Liver (tissue), 9 donors: ENCODE results near the gene TAS2R13. TPM values are rescaled to one million over a fixed set of nuclear protein-coding genes. Genes with fewer than 3 reads are reported as not detected.

ENCODE experiments used
- DNase-seq: peaks from one replicate; pipeline ENCODE4 v3.0.0-alpha.2; 2017; ENCODE audit warnings: low spot score
- H3K27ac ChIP-seq, 2 donors: one replicate each; pipeline ENCODE4 v1.7.0; 2013; ENCODE audit warnings: inconsistent platforms in 2 of 2, low read length in 2 of 2, control low read depth in 1 of 2, low read depth in 1 of 2, mild to moderate bottlenecking in 1 of 2
- H3K27me3 ChIP-seq, 4 donors: one replicate each; pipeline versions ENCODE4 v1.6.1 to v1.7.0; 2013; ENCODE audit warnings: low read length in 3 of 4, inconsistent platforms in 1 of 4, mild to moderate bottlenecking in 1 of 4, moderate library complexity in 1 of 4; ENCODE audit not compliant: control insufficient read depth in 4 of 4, insufficient read depth in 4 of 4
- H3K36me3 ChIP-seq, 4 donors: one replicate each; pipeline versions ENCODE4 v1.6.1 to v1.7.0; 2013; ENCODE audit warnings: low read length in 3 of 4, mild to moderate bottlenecking in 3 of 4, low read depth in 1 of 4, moderate library complexity in 1 of 4; ENCODE audit not compliant: control insufficient read depth in 4 of 4, insufficient read depth in 3 of 4
- H3K4me1 ChIP-seq, 4 donors: one replicate each; pipeline versions ENCODE4 v1.6.1 to v1.7.0; 2013; ENCODE audit warnings: low read length in 3 of 4, mild to moderate bottlenecking in 3 of 4, moderate library complexity in 1 of 4; ENCODE audit not compliant: control insufficient read depth in 4 of 4, insufficient read depth in 4 of 4
- H3K4me3 ChIP-seq, 3 donors: one replicate each; pipeline versions ENCODE4 v1.6.1 to v1.7.0; 2013; ENCODE audit warnings: low read length in 3 of 3, control low read depth in 1 of 3, low read depth in 1 of 3, mild to moderate bottlenecking in 1 of 3
- H3K9ac ChIP-seq, 2 donors: one replicate each; pipeline ENCODE4 v1.7.0; 2013; ENCODE audit warnings: low read length in 2 of 2, mild to moderate bottlenecking in 2 of 2, moderate library complexity in 2 of 2, control low read depth in 1 of 2, low read depth in 1 of 2
- H3K9me3 ChIP-seq, 4 donors: one replicate each; pipeline versions ENCODE4 v1.6.1 to v1.7.0; 2013; ENCODE audit warnings: low read length in 3 of 4; ENCODE audit not compliant: control insufficient read depth in 4 of 4
- ATF3 ChIP-seq: IDR thresholded peaks from 2 replicates; pipeline ENCODE4 v1.6.1; 2016; ENCODE audit warnings: antibody characterized with exemption
- CTCF ChIP-seq: fragments of 150-350 bp; IDR thresholded peaks from 2 replicates; pipeline ENCODE4 v1.5.1; 2017; ENCODE audit warnings: improper control_type of control experiment, low read depth, low read length; ENCODE audit not compliant: missing input control
- EGR1 ChIP-seq, 2 donors: IDR thresholded peaks; 2 replicates each; pipeline ENCODE4 v1.6.1; 2016 to 2018; ENCODE audit warnings: antibody characterized with exemption in 2 of 2, low read depth in 2 of 2
- FOXA1 ChIP-seq: IDR thresholded peaks from 2 replicates; pipeline ENCODE4 v1.6.1; 2016; ENCODE audit warnings: antibody characterized with exemption
- FOXA2 ChIP-seq: IDR thresholded peaks from 2 replicates; pipeline ENCODE4 v1.6.1; 2016; ENCODE audit warnings: antibody characterized with exemption
- GABPA ChIP-seq, 2 donors: IDR thresholded peaks in 1 of 2; conservative IDR thresholded peaks in 1 of 2; 2 replicates each; pipeline ENCODE4 v1.6.1; 2016; ENCODE audit warnings: antibody characterized with exemption in 2 of 2, mild to moderate bottlenecking in 1 of 2, moderate library complexity in 1 of 2
- HNF4A ChIP-seq, 2 donors: conservative IDR thresholded peaks; 2 replicates each; pipeline ENCODE4 v1.6.1; 2016; ENCODE audit warnings: antibody characterized with exemption in 2 of 2, mild to moderate bottlenecking in 2 of 2
- HNF4G ChIP-seq: IDR thresholded peaks from 2 replicates; pipeline ENCODE4 v1.6.1; 2016; ENCODE audit warnings: antibody characterized with exemption
- JUND ChIP-seq, 2 donors: IDR thresholded peaks; 2 replicates each; pipeline ENCODE4 v1.6.1; 2016; ENCODE audit warnings: antibody characterized with exemption in 2 of 2
- MAX ChIP-seq: IDR thresholded peaks from 2 replicates; pipeline ENCODE4 v1.6.1; 2016; ENCODE audit warnings: antibody characterized with exemption
- NR2F2 ChIP-seq: IDR thresholded peaks from 2 replicates; pipeline ENCODE4 v1.6.1; 2016; ENCODE audit warnings: antibody characterized with exemption
- RAD21 ChIP-seq, 2 donors: IDR thresholded peaks; 2 replicates each; pipeline ENCODE4 v1.6.1; 2016; ENCODE audit warnings: antibody characterized with exemption in 2 of 2, mild to moderate bottlenecking in 2 of 2
- REST ChIP-seq: IDR thresholded peaks from 2 replicates; pipeline ENCODE4 v1.6.1; 2016; ENCODE audit warnings: antibody characterized with exemption, mild to moderate bottlenecking
- RXRA ChIP-seq, 2 donors: IDR thresholded peaks; 2 replicates each; pipeline ENCODE4 v1.6.1; 2017 to 2018; ENCODE audit warnings: antibody characterized with exemption in 2 of 2, mild to moderate bottlenecking in 1 of 2
- SP1 ChIP-seq: IDR thresholded peaks from 2 replicates; pipeline ENCODE4 v1.6.1; 2018; ENCODE audit warnings: antibody characterized with exemption, mild to moderate bottlenecking
- TAF1 ChIP-seq: conservative IDR thresholded peaks from 2 replicates; pipeline ENCODE4 v1.6.1; 2016; ENCODE audit warnings: antibody characterized with exemption, mild to moderate bottlenecking
- YY1 ChIP-seq: IDR thresholded peaks from 2 replicates; pipeline ENCODE4 v1.6.1; 2016; ENCODE audit warnings: antibody characterized with exemption, mild to moderate bottlenecking
- ZBTB33 ChIP-seq: IDR thresholded peaks from 2 replicates; pipeline ENCODE4 v1.6.1; 2016; ENCODE audit warnings: antibody characterized with exemption
- polyA plus RNA-seq, 2 donors: library from polyadenylated mRNA; stranded (reverse) in 1 of 2; unstranded in 1 of 2; fragments of 200-250 nt in 1 of 2; fragments of >200 nt in 1 of 2; fragmentation: Nextera tagmentation in 1 of 2; extraction: Ambion mirVana in 1 of 2; gene quantifications; one replicate each; pipeline versions ENCODE4 v1.2.1 to v1.2.3, GENCODE V29; 2013 to 2015
- total RNA-seq, 2 donors: library from RNA; depleted of rRNA; stranded (reverse); fragments of >200 nt; gene quantifications; one replicate each; pipeline ENCODE4 v1.2.3, GENCODE V29; 2014
- donor health status: healthy.
- donor health status: healthy.
- donor health status: healthy.
- donor health status: healthy.
- donor health status: healthy.

TAS2R13 gene
- total and polyA plus RNA-seq, 4 donors = 0.10 to 6.2 (median 0.51) TPM; not detected in 1

GRCh38 chr12:10957741-10958140, 48.4 kb upstream of the TAS2R13 start (continued):
- TF ChIP-seq REST (no peak), RAD21 (IDR thresholded peaks at IDR 0.05) (no peak), EGR1 (IDR thresholded peaks at IDR 0.05; ENCODE audit: low read depth in 2 of 2) (no peak)

- no peak overlapping the region for H3K4me3 ChIP-seq
- TF ChIP-seq ZBTB33 (no peak), EGR1 (IDR thresholded peaks at IDR 0.05; ENCODE audit: low read depth in 2 of 2) (no peak), RXRA (IDR thresholded peaks at IDR 0.05) (no peak), GABPA (IDR thresholded peaks at IDR 0.05 in 1 of 2, conservative IDR thresholded peaks at IDR 0.05 in 1 of 2) (no peak), RAD21 (IDR thresholded peaks at IDR 0.05) (no peak), REST (no peak), ATF3 (no peak), HNF4A (conservative IDR thresholded peaks at IDR 0.05) (no peak), YY1 (no peak), CTCF (no peak), HNF4G (no peak), MAX (no peak), SP1 (no peak), TAF1 (no peak), FOXA2 (no peak), JUND (IDR thresholded peaks at IDR 0.05) (no peak), FOXA1 (no peak), NR2F2 (no peak)
- H3K36me3 ChIP-seq = no peaks in the 10 kb centered on the region
- no peak for DNase-seq
- H3K9ac ChIP-seq = no peak overlapping the region
- H3K4me1 ChIP-seq = no peaks in the 10 kb centered on the region
- no peak overlapping the region for H3K27ac ChIP-seq
- no peaks in the 10 kb centered on the region for H3K27me3 ChIP-seq
- no peaks in the 10 kb centered on the region for H3K9me3 ChIP-seq
Measured at GRCh38 chr12:10956085-10956484, 46.7 kb upstream of the TAS2R13 start.
